Fibroblast of pulmonary artery (primary cell): ENCODE results near the gene ADGRL3.
"Not testable (repeated sequence)": the region's sequence is repeated elsewhere in the genome, so short reads cannot be mapped to it uniquely, and the experiment has no call there.

Source experiments
- DNase-seq: peaks from one replicate; pipeline ENCODE4 v3.0.0-alpha.2; 2010; ENCODE audit warnings: low read depth
- H3K4me3 ChIP-seq: replicated peaks from 2 replicates; pipeline ENCODE4 v1.5.1; 2011; ENCODE audit warnings: low read depth, mild to moderate bottlenecking, control low read depth, low read length, moderate library complexity
- TF ChIP-seq, protein P1 (sequence below): IDR thresholded peaks from 2 replicates; pipeline ENCODE4 v1.5.1; 2011; ENCODE audit warnings: mild to moderate bottlenecking, control low read depth, low read length, inconsistent platforms; ENCODE audit errors: missing control alignments

Gene ADGRL3

DNA sequence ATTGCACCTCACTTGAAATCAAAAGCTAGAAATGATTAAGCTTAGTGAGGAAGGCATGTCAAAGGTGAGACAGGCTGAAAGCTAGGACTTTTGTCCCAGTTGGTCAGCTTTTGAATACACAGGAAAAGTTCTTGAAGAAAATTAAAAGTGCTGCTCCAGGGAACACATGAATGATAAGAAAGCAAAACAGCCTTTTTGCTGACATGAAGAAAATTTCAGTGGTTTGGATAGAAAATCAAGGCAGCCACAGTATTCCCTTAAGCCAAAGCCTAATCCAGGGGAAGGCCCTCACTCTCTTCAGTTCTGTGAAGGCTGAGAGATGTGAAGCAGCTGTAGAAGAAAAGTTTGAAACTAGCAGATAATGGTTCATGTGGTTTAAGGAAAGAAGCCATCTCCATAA, 150.8 kb downstream of the ADGRL3 start:
- H3K4me3 ChIP-seq: no peak overlapping the region
- no peak for DNase-seq
- TF ChIP-seq, protein P1, sequence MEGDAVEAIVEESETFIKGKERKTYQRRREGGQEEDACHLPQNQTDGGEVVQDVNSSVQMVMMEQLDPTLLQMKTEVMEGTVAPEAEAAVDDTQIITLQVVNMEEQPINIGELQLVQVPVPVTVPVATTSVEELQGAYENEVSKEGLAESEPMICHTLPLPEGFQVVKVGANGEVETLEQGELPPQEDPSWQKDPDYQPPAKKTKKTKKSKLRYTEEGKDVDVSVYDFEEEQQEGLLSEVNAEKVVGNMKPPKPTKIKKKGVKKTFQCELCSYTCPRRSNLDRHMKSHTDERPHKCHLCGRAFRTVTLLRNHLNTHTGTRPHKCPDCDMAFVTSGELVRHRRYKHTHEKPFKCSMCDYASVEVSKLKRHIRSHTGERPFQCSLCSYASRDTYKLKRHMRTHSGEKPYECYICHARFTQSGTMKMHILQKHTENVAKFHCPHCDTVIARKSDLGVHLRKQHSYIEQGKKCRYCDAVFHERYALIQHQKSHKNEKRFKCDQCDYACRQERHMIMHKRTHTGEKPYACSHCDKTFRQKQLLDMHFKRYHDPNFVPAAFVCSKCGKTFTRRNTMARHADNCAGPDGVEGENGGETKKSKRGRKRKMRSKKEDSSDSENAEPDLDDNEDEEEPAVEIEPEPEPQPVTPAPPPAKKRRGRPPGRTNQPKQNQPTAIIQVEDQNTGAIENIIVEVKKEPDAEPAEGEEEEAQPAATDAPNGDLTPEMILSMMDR: no peak

DNA sequence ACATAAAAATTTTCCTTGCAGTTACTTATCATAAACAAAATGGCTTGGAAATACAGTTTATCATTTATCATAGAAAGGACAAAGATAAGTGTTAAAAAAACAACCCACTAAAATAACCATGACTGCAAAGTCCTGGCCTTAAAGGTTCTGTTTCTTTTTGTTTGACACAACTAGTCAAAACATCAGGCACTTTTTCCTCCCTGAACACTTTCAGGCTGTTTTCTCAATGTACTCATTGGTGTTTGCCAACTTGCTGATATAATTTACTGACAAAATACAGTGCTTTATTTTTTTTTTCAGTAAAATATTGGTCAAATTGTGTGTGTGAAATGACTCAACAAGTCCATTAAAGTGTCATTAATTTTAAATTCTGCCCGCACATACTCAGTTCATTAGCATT, 156.6 kb downstream of the ADGRL3 start:
- DNase-seq: no peak
- TF ChIP-seq, protein P1: no peak
- H3K4me3 ChIP-seq: no peak overlapping the region

DNA sequence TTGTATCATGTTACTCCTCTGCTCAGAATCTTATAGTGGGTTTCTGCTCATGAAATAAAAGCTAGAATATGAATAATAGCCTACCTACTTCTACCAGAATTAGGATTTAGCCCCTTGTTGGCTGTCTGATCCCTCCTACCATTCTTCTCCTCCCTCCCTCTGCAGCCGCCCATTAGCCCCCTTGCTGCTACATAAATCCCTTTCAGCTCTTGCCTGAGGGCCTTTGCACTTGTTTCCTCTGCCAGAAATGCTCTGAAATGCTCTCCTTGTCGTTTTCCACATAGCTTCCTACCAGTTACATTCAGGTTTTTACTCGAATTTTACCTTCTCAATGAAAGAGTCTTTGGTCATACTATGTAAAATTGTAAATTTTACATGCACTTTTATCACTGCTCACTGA, 159.2 kb downstream of the ADGRL3 start:
- no peak overlapping the region for H3K4me3 ChIP-seq
- TF ChIP-seq, protein P1: no peak
- no peak for DNase-seq

DNA sequence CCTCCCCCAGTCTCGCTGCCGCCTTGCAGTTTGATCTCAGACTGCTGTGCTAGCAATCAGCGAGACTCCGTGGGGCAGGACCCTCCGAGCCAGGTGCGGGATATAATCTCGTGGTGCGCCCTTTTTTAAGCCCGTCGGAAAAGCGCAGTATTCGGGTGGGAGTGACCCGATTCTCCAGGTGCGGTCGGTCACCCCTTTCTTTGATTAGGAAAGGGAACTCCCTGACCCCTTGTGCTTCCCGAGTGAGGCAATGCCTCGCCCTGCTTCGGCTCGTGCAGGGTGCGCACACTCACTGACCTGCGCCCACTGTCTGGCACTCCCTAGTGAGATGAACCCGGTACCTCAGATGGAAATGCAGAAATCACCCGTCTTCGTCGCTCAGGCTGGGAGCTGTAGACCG, 172.7 kb downstream of the ADGRL3 start:
- H3K4me3 ChIP-seq, DNase-seq: not testable (repeated sequence)

DNA sequence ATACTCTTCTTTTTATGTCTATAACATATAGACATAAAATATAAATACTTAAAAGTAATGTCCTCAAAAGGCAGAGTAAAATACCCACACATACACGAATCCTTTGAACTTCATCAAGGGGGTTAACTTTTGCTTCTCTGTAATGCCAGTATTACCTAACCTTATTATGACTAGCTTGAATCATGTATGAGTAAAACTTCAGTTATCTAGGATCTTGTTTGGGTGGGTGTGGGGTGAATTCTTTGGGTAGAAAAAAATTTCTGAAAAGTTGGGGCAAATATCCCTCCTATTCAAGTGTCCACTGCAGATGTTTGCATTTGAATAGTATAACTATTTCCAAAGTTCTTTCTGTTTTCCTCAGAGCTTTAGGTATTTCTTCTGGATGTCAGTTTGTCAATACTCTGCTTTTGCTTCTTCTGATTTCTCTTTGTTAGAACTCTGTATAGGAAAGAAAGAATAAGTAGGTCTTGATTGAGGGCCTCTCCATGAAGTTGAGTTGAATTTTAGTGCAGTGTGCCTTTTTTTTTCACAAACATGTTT, 173.8 kb downstream of the ADGRL3 start:
- DNase-seq: peak; percentile 54
- H3K4me3 ChIP-seq: no peak overlapping the region
- TF ChIP-seq, protein P1: no peak

DNA sequence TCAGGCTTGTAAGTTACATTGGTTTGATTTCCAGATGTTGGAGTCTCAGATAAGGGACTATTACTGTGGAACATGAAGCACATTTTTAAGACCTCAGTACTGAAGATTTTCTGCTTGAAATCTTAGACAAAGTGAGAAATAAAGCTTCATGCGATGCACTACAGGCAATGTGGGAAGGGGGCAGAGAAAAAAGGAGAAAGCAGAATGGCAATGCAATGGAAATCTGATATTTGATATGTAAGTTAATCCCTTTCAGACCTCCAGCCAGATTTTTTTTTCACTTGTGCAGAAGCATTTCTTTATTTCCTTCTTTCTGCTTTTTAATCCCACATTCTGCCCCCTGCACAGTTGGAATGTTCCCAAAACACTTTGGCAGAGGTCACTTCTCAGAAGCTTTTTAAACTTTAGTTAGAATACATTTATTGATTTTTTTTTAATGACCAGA, 174.3 kb downstream of the ADGRL3 start:
- no peak overlapping the region for H3K4me3 ChIP-seq
- TF ChIP-seq, protein P1: no peak
- peak; percentile 41 for DNase-seq

DNA sequence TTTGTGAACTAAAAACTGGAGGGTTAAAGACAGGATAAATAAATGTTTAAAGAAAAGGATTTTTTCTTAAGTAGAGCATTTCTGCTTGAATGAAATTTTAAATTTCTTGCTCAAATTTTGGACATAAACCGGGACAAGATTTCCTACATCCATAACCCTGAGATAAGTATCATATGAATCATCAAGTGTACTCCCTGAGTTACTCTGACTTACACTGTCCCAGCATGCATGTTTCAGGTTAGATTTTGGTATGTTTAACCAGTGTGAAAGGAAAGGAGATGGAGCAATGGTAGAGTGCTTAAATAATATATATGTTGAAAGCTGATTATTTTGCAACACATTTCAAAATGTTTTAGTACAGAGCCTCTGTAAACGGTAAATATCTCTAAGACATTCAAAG, 175.2 kb downstream of the ADGRL3 start:
- TF ChIP-seq, protein P1: no peak
- peak; percentile 10 for DNase-seq
- H3K4me3 ChIP-seq: no peak overlapping the region
